Natural killer cell (primary cell): Measurements from ENCODE around the gene DNASE2. TPM values are rescaled to one million over a fixed set of nuclear protein-coding genes. Genes with fewer than 3 reads are reported as not detected.

Experiments used
- ATAC-seq, 3 donors: fragments of 150-1000 bp in 2 of 3; fragments of 200-7000 bp in 1 of 3; cut with Tn5 transposase; 1 replicate in 1 of 3; 2 replicates in 2 of 3; pipeline ENCODE4 v1.10.0; 2021; ENCODE audit warnings: mild to moderate bottlenecking in 2 of 3, moderate library complexity in 2 of 3
- DNase-seq, 2 donors: peaks; one replicate each; pipeline versions ENCODE4 v3.0.0 to v3.0.0-alpha.2; 2013 to 2021; ENCODE audit warnings: mixed read lengths in 1 of 2
- H3K27ac ChIP-seq: one replicate; pipeline ENCODE4 v1.5.1; 2013; ENCODE audit warnings: mild to moderate bottlenecking, low read length
- H3K27me3 ChIP-seq: one replicate; pipeline ENCODE4 v1.6.1; 2013; ENCODE audit warnings: low read length; ENCODE audit not compliant: control insufficient read depth, insufficient read depth
- H3K36me3 ChIP-seq: one replicate; pipeline ENCODE4 v1.6.1; 2013; ENCODE audit warnings: low read length; ENCODE audit not compliant: control insufficient read depth, insufficient read depth
- H3K4me1 ChIP-seq: one replicate; pipeline ENCODE4 v1.6.1; 2013; ENCODE audit warnings: low read length; ENCODE audit not compliant: control insufficient read depth, insufficient read depth
- H3K4me3 ChIP-seq: one replicate; pipeline ENCODE4 v1.5.1; 2013; ENCODE audit warnings: low read length
- H3K9me3 ChIP-seq: one replicate; pipeline ENCODE4 v1.6.1; 2013; ENCODE audit warnings: low read length; ENCODE audit not compliant: control insufficient read depth, insufficient read depth
- H3K27ac Mint-ChIP-seq, 2 donors: one replicate each; pipeline ENCODE4 v1.8.0; 2022; ENCODE audit warnings: mild to moderate bottlenecking in 2 of 2, mixed read lengths in 2 of 2, moderate library complexity in 1 of 2
- H3K27me3 Mint-ChIP-seq, 2 donors: one replicate each; pipeline ENCODE4 v1.8.0; 2022; ENCODE audit warnings: low read depth in 2 of 2, mixed read lengths in 2 of 2
- H3K36me3 Mint-ChIP-seq: one replicate; pipeline ENCODE4 v1.8.0; 2022; ENCODE audit warnings: mixed read lengths
- H3K4me1 Mint-ChIP-seq, 2 donors: one replicate each; pipeline ENCODE4 v1.8.0; 2022; ENCODE audit warnings: mixed read lengths in 2 of 2
- H3K4me3 Mint-ChIP-seq: one replicate; pipeline ENCODE4 v1.8.0; 2022; ENCODE audit warnings: mild to moderate bottlenecking, moderate library complexity, mixed read lengths
- H3K9me3 Mint-ChIP-seq, 2 donors: one replicate each; pipeline ENCODE4 v1.8.0; 2022; ENCODE audit warnings: mixed read lengths in 2 of 2
- CTCF ChIP-seq: fragments of 200-600 bp; IDR thresholded peaks from one replicate; pipeline ENCODE4 v1.8.0; 2022; ENCODE audit warnings: antibody characterized with exemption
- WGBS: methylation state at CpG from one replicate; pipeline ENCODE4 v1.1.7; 2013; ENCODE audit warnings: missing lambda C conversion rate; ENCODE audit not compliant: insufficient coverage; 5-methylcytosine and 5-hydroxymethylcytosine counted together
- intact Hi-C: fragments of 100-400 bp; cut with micrococcal nuclease; formaldehyde crosslinking; loops from one replicate; pipeline ENCODE4 v1.14.2; 2022
- total RNA-seq, 4 donors: library from RNA; stranded (reverse); fragments of 120-200 nt in 1 of 4; gene quantifications; one replicate each; pipeline versions ENCODE4 v1.2.3 to v1.2.4, GENCODE V29; 2013 to 2022

The DNASE2 gene
- total RNA-seq, 3 donors from 2014 or later (not counting 1 experiment from before 2014, with no cell fraction given): 28.3 to 31.7 (median 31.2) TPM

- H3K4me3 ChIP-seq: no peak overlapping the region
- H3K4me3 Mint-ChIP-seq: peak overlapping the region; percentile 48
- H3K27ac Mint-ChIP-seq: no peak overlapping the region
- ATAC-seq (no peak), DNase-seq (peak in 1 of 2 donors; percentile 26)
- no peaks in the 10 kb centered on the region for H3K9me3 Mint-ChIP-seq
- H3K36me3 Mint-ChIP-seq: no peaks in the 10 kb centered on the region
- H3K27me3 Mint-ChIP-seq: peaks cover 48 to 54% of the 10 kb centered on the region in 2 donors
- no peak overlapping the region for H3K27ac ChIP-seq
- H3K9me3 ChIP-seq: peaks cover 4% of the 10 kb centered on the region
- H3K36me3 ChIP-seq: no peaks in the 10 kb centered on the region
- WGBS: 8% methylated on average over 29 of the region's 29 CpGs
- TF ChIP-seq CTCF: no peak
- H3K27me3 ChIP-seq: peaks cover 53% of the 10 kb centered on the region
- intact Hi-C loops: loop anchor here (5.0 kb wide), 1 partner anchor 34 kb away; the partner anchor contains the start of gene RNASEH2A
- H3K4me1 ChIP-seq: peaks cover 26% of the 10 kb centered on the region
- H3K4me1 Mint-ChIP-seq: peaks cover 16 to 34% of the 10 kb centered on the region in 2 donors
Observed at GRCh38 chr19:12841094-12841493, 40.2 kb downstream of the DNASE2 start.

- peak in 1 of 2 donors; percentile 49 for DNase-seq
- peaks cover 16 to 34% of the 10 kb centered on the region in 2 donors for H3K4me1 Mint-ChIP-seq
- H3K9me3 ChIP-seq: peaks cover 6% of the 10 kb centered on the region
- no peak overlapping the region for H3K27ac Mint-ChIP-seq
- 32% methylated on average over 43 of the region's 43 CpGs for WGBS
- no peaks in the 10 kb centered on the region for H3K36me3 ChIP-seq
- no peaks in the 10 kb centered on the region for H3K9me3 Mint-ChIP-seq
- peak; percentile 31 to 47 (median 39) for ATAC-seq
- no peaks in the 10 kb centered on the region for H3K36me3 Mint-ChIP-seq
- no peak for TF ChIP-seq CTCF
- intact Hi-C loops: loop anchor here (5.0 kb wide), 1 partner anchor 33 kb away; the partner anchor contains the start of gene RNASEH2A
- peaks cover 48 to 54% of the 10 kb centered on the region in 2 donors for H3K27me3 Mint-ChIP-seq
- no peak overlapping the region for H3K4me3 Mint-ChIP-seq
- H3K27ac ChIP-seq: no peak overlapping the region
- H3K27me3 ChIP-seq: peaks cover 58% of the 10 kb centered on the region
- H3K4me3 ChIP-seq: no peak overlapping the region
- H3K4me1 ChIP-seq: peaks cover 26% of the 10 kb centered on the region
Observed at GRCh38 chr19:12840091-12841079, 40.9 kb downstream of the DNASE2 start.

GRCh38 chr19:12838886-12839756 lies 42.1 kb downstream of the DNASE2 start:
- Histone ChIP-seq H3K27ac (no peak overlapping the region), H3K27me3 (peaks cover 71% of the 10 kb centered on the region), H3K36me3 (no peaks in the 10 kb centered on the region), H3K4me1 (peaks cover 38% of the 10 kb centered on the region), H3K4me3 (no peak overlapping the region), H3K9me3 (peaks cover 12% of the 10 kb centered on the region)
- H3K4me1 Mint-ChIP-seq: peaks cover 20 to 42% of the 10 kb centered on the region in 2 donors
- no peaks in the 10 kb centered on the region for H3K36me3 Mint-ChIP-seq
- ATAC-seq: peak in 2 of 3 donors; percentile 34 to 48
- peak in 1 of 2 donors; percentile 54 for DNase-seq
- TF ChIP-seq CTCF: no peak
- WGBS: 39% methylated on average over 13 of the region's 21 CpGs
- peaks cover 50 to 59% of the 10 kb centered on the region in 2 donors for H3K27me3 Mint-ChIP-seq
- intact Hi-C loops: no loop called here
- no peak overlapping the region for H3K27ac Mint-ChIP-seq
- H3K4me3 Mint-ChIP-seq: peak overlapping the region; percentile 35
- no peaks in the 10 kb centered on the region for H3K9me3 Mint-ChIP-seq
